ENCODE data around the gene ERICH3.

ERICH3 gene

GRCh38 chr1:74673351-74674111, at the start of gene ERICH3:
TSS of gene ERICH3 (minus strand) at chr1:74673792. CDS start at chr1:74673519, 273 bp downstream.
- POLR2A ChIA-PET (ENCODE audit: low non-redundant PET): no interaction called here
- CTCF ChIA-PET: interaction anchor here (0.6 kb wide), 1 partner anchor 580 kb away, joined by 3 read pairs; no protein-coding TSS in a partner anchor
- no peak for DNase-seq (ENCODE audit: low spot score)

GRCh38 chr1:74717626-74718025, 44.0 kb upstream of the ERICH3 start:
- CTCF ChIA-PET: no interaction called here
- H3K27ac ChIP-seq: no peak overlapping the region
- POLR2A ChIA-PET (ENCODE audit: low non-redundant PET): no interaction called here
- no peak for TF ChIP-seq CTCF (conservative IDR thresholded peaks at IDR 0.05; ENCODE audit: low read depth)
- no peak for DNase-seq (ENCODE audit: low spot score)

More at GRCh38 chr1:74673351-74674111, at the start of gene ERICH3:
- no peak within 1 kb of the TSS for H3K27ac ChIP-seq
- TF ChIP-seq CTCF (conservative IDR thresholded peaks at IDR 0.05; ENCODE audit: low read depth): no peak

- no peak for TF ChIP-seq CTCF (conservative IDR thresholded peaks at IDR 0.05; ENCODE audit: low read depth)
- ChIA-PET CTCF (no interaction called here), POLR2A (ENCODE audit: low non-redundant PET) (no interaction called here)
- no peak overlapping the region for H3K27ac ChIP-seq
- no peak for DNase-seq (ENCODE audit: low spot score)
These were observed 43.2 kb upstream of the ERICH3 start for GRCh38 chr1:74716822-74717221.

- no peak for DNase-seq (ENCODE audit: low spot score)
- POLR2A ChIA-PET (ENCODE audit: low non-redundant PET): no interaction called here
- CTCF ChIA-PET: no interaction called here
- no peak for TF ChIP-seq CTCF (conservative IDR thresholded peaks at IDR 0.05; ENCODE audit: low read depth)
- no peak overlapping the region for H3K27ac ChIP-seq
These were observed 42.2 kb upstream of the ERICH3 start for GRCh38 chr1:74715806-74716205.

GRCh38 chr1:74715236-74715502, 41.6 kb upstream of the ERICH3 start:
- CTCF ChIA-PET: no interaction called here
- POLR2A ChIA-PET (ENCODE audit: low non-redundant PET): no interaction called here

GRCh38 chr1:74714429-74715235, 41.0 kb upstream of the ERICH3 start:
- CTCF ChIA-PET: no interaction called here
- no peak for TF ChIP-seq CTCF (conservative IDR thresholded peaks at IDR 0.05; ENCODE audit: low read depth)
- DNase-seq (ENCODE audit: low spot score): no peak
- POLR2A ChIA-PET (ENCODE audit: low non-redundant PET): no interaction called here
- no peak overlapping the region for H3K27ac ChIP-seq

More at GRCh38 chr1:74715236-74715502, 41.6 kb upstream of the ERICH3 start:
- no peak overlapping the region for H3K27ac ChIP-seq
- DNase-seq (ENCODE audit: low spot score): no peak
- no peak for TF ChIP-seq CTCF (conservative IDR thresholded peaks at IDR 0.05; ENCODE audit: low read depth)

Data from RWPE1 (cell line).